PC-9 (cell line): ENCODE data around the gene PPP2R3B. TPM values are rescaled to one million over a fixed set of nuclear protein-coding genes. Genes with fewer than 3 reads are reported as not detected.

ENCODE experiments used
- BruUV-seq: library from RNA; stranded (reverse); fragments of 400-500 nt; replicated peaks from 2 replicates; lab custom pipeline; 2021; lab: Mats Ljungman, UMichigan
- CTCF ChIA-PET: fragments of 300-600 bp; sonication (Branson Sonifier 250); formaldehyde crosslinking; loops from one replicate; lab custom pipeline; 2022; ENCODE audit warnings: antibody characterized with exemption; lab: Charles Lee
- POLR2A ChIA-PET: fragments of 300-600 bp; sonication (Branson Sonifier 250); formaldehyde crosslinking; loops from one replicate; lab custom pipeline; 2022; ENCODE audit warnings: antibody characterized with exemption; ENCODE audit not compliant: unreplicated experiment; lab: Charles Lee
- DNase-seq, 2 experiments: peaks; one replicate each; pipeline versions ENCODE4 v3.0.0 to v3.0.0-alpha.2; 2015 to 2022; ENCODE audit warnings: mixed read lengths in 1 of 2
- H2AFZ ChIP-seq: fragments of 200-600 bp; sonication (generic); 2 replicates; pipeline ENCODE4 v1.8.1; 2017; ENCODE audit warnings: antibody characterized with exemption
- H3F3A ChIP-seq: fragments of 200-600 bp; sonication (generic); 2 replicates; pipeline ENCODE4 v1.8.1; 2017; ENCODE audit warnings: antibody characterized with exemption, mild to moderate bottlenecking, low read depth; ENCODE audit not compliant: insufficient read depth
- H3K27ac ChIP-seq: fragments of 200-600 bp; sonication (generic); 2 replicates; pipeline ENCODE4 v1.6.1; 2016; ENCODE audit warnings: mixed run types
- H3K27me3 ChIP-seq: fragments of 200-600 bp; sonication (generic); 2 replicates; pipeline ENCODE4 v1.6.1; 2016; ENCODE audit warnings: low read depth, mixed run types; ENCODE audit not compliant: insufficient read depth
- H3K36me3 ChIP-seq: fragments of 200-600 bp; sonication (generic); 2 replicates; pipeline ENCODE4 v1.6.1; 2016; ENCODE audit warnings: low read depth, mixed run types
- H3K4me1 ChIP-seq: fragments of 200-600 bp; sonication (generic); replicated peaks from 2 replicates; pipeline ENCODE4 v1.6.1; 2016; ENCODE audit warnings: mixed run types; ENCODE audit not compliant: insufficient read depth
- H3K4me2 ChIP-seq: fragments of 200-600 bp; sonication (generic); 2 replicates; pipeline ENCODE4 v1.6.1; 2017; ENCODE audit warnings: mixed run types
- H3K4me3 ChIP-seq: fragments of 200-600 bp; sonication (generic); 2 replicates; pipeline ENCODE4 v1.6.1; 2016; ENCODE audit warnings: mixed run types
- H3K79me2 ChIP-seq: fragments of 200-600 bp; sonication (generic); 2 replicates; pipeline ENCODE4 v1.6.1; 2017; ENCODE audit warnings: low read depth, mixed run types
- H3K9me2 ChIP-seq: fragments of 200-600 bp; sonication (generic); 2 replicates; pipeline ENCODE4 v1.8.1; 2017; ENCODE audit warnings: mild to moderate bottlenecking; ENCODE audit not compliant: insufficient read depth
- H3K9me3 ChIP-seq: fragments of 200-600 bp; sonication (generic); 2 replicates; pipeline ENCODE4 v1.8.1; 2016; ENCODE audit warnings: low read depth; ENCODE audit not compliant: insufficient read depth
- H4K20me1 ChIP-seq: fragments of 200-600 bp; sonication (generic); 2 replicates; pipeline ENCODE4 v1.8.1; 2017; ENCODE audit not compliant: insufficient read depth
- EZH2 ChIP-seq: fragments of 200-600 bp; sonication (generic); IDR thresholded peaks from 2 replicates; pipeline ENCODE4 v1.8.0; 2017; ENCODE audit warnings: antibody characterized with exemption, low read depth
- intact Hi-C: fragments of 100-400 bp; cut with micrococcal nuclease; formaldehyde crosslinking; loops from one replicate; pipeline ENCODE4 v1.10.0; 2022; ENCODE audit not compliant: unreplicated experiment
- total RNA-seq: library from RNA; stranded (reverse); gene quantifications from 2 replicates; pipeline ENCODE4 v1.2.3, GENCODE V29; 2021
- TF ChIP-seq, protein P1 (sequence below): fragments of 200-600 bp; sonication (generic); conservative IDR thresholded peaks from 2 replicates; pipeline ENCODE4 v1.6.1; 2017; ENCODE audit warnings: mixed run types, antibody characterized with exemption, mild to moderate bottlenecking, moderate library complexity

The PPP2R3B gene
- total RNA-seq, 1 experiment from 2014 or later = 32.5 TPM

DNA sequence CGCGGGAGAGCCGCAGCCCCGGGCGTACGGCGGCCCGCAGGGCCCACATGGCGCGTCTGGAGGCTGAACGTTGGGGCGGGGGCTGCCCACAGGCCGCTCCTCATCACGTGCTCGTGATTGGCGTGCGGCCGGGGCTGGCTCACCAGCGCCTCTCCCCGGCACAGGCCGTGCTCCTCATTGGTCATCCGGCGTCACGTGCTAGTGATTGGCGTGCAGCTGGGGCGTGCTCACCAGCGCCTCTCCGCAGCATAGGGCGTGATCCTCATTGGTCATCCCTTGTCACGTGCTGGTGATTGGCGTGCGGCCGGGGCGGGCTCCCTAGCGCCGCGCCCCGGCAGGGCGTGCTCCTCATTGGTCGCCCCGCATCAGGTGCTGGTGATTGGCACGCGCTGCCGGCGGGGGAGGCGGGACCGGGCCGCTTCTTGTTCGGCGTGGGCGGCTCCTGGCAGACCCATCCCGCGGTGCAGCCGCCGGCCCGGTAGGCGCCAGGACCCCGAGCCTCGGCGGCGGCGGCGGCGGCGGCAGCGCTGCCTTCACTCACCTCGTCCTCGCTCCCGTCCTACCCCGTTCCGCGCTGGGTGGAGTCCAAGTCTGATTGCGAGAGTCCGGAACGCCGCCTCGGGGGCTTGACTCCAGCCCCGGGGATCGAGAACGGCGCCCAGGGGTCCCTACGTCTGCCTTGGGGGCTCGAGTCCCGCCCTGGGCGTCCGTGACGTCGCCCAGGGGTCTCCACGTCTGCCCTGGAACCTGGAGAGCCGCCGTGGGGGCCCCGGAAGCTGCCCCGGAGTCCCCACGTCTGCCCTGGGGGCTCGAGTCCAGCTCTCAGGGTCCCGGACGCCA, 67.7 kb downstream of the PPP2R3B start, which contains the start of gene GTPBP6:
TSS of gene GTPBP6 (minus strand) at position 58 of the 840 bp plus-strand sequence. CDS start at position 49, 9 bp downstream.
- peak within 1 kb of the TSS; percentile 84 for H3K4me2 ChIP-seq
- H3K27me3 ChIP-seq = no peaks in the 10 kb centered on the region
- H3F3A ChIP-seq = peaks cover 6% of the 10 kb centered on the region; the same call in 1 of the 2 replicates
- no peaks in the 10 kb centered on the region for H3K9me2 ChIP-seq
- BruUV-seq = TSS peak; percentile 71
- H3K36me3 ChIP-seq = no peaks in the 10 kb centered on the region
- no peak for TF ChIP-seq EZH2
- TF ChIP-seq, protein P1, sequence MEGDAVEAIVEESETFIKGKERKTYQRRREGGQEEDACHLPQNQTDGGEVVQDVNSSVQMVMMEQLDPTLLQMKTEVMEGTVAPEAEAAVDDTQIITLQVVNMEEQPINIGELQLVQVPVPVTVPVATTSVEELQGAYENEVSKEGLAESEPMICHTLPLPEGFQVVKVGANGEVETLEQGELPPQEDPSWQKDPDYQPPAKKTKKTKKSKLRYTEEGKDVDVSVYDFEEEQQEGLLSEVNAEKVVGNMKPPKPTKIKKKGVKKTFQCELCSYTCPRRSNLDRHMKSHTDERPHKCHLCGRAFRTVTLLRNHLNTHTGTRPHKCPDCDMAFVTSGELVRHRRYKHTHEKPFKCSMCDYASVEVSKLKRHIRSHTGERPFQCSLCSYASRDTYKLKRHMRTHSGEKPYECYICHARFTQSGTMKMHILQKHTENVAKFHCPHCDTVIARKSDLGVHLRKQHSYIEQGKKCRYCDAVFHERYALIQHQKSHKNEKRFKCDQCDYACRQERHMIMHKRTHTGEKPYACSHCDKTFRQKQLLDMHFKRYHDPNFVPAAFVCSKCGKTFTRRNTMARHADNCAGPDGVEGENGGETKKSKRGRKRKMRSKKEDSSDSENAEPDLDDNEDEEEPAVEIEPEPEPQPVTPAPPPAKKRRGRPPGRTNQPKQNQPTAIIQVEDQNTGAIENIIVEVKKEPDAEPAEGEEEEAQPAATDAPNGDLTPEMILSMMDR = no peak
- no peaks in the 10 kb centered on the region for H3K9me3 ChIP-seq
- H4K20me1 ChIP-seq = no peaks in the 10 kb centered on the region
- peaks cover 13% of the 10 kb centered on the region; the same call in 1 of the 2 replicates for H3K79me2 ChIP-seq
- H3K4me1 ChIP-seq = no peaks in the 10 kb centered on the region
- peak within 1 kb of the TSS; percentile 78 for H3K27ac ChIP-seq
- ChIA-PET CTCF (no interaction called here), POLR2A (no interaction called here)
- peak within 1 kb of the TSS; percentile 69 for H3K4me3 ChIP-seq
- H2AFZ ChIP-seq = peak within 1 kb of the TSS; percentile 80
- intact Hi-C loops = loop anchor here (2.0 kb wide), 1 partner anchor 36 kb away; no protein-coding TSS in a partner anchor
- DNase-seq = peak; percentile 92 to 97

DNA sequence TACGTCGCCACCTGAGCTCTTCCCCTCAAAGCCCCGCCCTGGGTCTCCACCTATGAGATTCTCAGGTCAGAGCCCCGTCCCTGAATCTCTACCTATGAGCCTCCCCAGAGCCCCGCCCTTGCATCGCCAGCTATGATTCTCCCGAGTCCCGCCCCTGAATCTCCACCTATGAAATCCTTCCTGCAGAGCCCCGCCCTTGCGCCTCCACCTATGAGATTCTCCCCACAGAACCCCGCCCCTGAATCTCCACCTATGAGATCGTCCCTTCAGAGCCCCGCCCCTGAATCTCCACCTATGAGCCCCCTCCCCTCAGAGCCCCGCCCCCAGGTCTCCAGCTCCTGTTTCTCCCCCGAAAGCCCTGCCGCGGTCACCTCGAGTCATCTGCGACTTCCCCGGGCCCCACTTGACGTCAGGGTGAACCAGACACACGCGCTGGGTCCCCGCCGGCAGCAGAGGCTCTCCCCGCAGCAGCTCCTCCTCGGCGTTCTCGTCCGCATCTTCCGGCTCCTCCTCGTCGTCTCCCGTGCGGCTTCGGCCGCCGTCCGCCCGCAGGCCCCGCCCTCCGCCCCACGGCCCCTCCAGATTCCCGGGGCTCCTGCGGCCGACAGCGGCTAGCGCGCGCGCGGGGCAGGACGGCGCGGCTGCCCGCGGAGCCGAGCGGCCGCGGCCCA, 68.5 kb downstream of the PPP2R3B start:
- intact Hi-C loops = loop anchor here (2.0 kb wide), 1 partner anchor 35 kb away; no protein-coding TSS in a partner anchor
- Histone ChIP-seq H3K9me3 (no peaks in the 10 kb centered on the region), H4K20me1 (no peaks in the 10 kb centered on the region), H3K4me2 (peak overlapping the region; percentile 53; the same call in 1 of the 2 replicates), H3K36me3 (no peaks in the 10 kb centered on the region), H3K4me3 (peak overlapping the region; percentile 59; the same call in 1 of the 2 replicates), H3K79me2 (peaks cover 13% of the 10 kb centered on the region; the same call in 1 of the 2 replicates), H3K4me1 (no peaks in the 10 kb centered on the region), H3F3A (peaks cover 6% of the 10 kb centered on the region; the same call in 1 of the 2 replicates), H2AFZ (no peak overlapping the region), H3K9me2 (no peaks in the 10 kb centered on the region), H3K27me3 (no peaks in the 10 kb centered on the region), H3K27ac (peak overlapping the region; percentile 78)
- CTCF ChIA-PET = no interaction called here
- POLR2A ChIA-PET = no interaction called here
- no TSS peak for BruUV-seq
- TF ChIP-seq, protein P1 = no peak
- no peak for TF ChIP-seq EZH2
- DNase-seq = peak; percentile 95 to 97

DNA sequence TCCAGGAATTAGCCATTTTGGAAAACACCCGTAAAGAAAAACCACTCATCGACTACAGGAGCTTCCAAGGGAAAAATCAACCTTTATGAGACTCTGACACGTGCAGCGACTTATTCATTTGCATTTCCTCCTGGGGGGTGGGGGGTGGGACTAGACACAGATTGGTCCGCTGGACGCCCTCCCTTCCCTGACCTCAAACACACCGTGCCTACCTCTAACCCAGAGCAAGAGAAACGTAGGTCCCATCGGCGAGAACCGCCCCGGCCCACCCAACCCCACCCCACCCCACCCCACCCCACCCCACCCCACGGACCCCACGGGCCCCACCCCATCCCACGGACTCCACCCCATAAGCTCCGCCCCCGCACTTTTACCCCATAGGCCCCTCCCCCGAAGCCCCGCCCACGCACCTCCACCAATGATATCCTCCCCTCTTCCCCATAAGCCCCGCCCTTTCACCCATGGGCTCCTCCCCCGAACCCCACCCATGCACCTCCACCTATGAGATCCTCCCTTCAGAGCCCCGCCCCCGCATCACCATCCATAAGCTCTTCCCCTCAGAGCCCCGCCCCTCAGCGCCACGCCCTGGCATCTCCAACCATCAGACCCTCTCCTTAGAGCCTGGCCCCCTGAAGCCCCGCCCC, 69.2 kb downstream of the PPP2R3B start:
- Histone ChIP-seq H2AFZ (no peak overlapping the region), H4K20me1 (no peaks in the 10 kb centered on the region), H3K27me3 (no peaks in the 10 kb centered on the region), H3K9me3 (no peaks in the 10 kb centered on the region), H3K4me3 (no peak overlapping the region), H3K27ac (no peak overlapping the region), H3K4me1 (no peaks in the 10 kb centered on the region), H3K79me2 (peaks cover 13% of the 10 kb centered on the region; the same call in 1 of the 2 replicates), H3F3A (peaks cover under 1% of the 10 kb centered on the region; the same call in 1 of the 2 replicates), H3K9me2 (no peaks in the 10 kb centered on the region), H3K4me2 (no peak overlapping the region), H3K36me3 (no peaks in the 10 kb centered on the region)
- ChIA-PET POLR2A (no interaction called here), CTCF (no interaction called here)
- BruUV-seq = no TSS peak
- no peak for DNase-seq
- no peak for TF ChIP-seq EZH2
- TF ChIP-seq, protein P1 = no peak
- intact Hi-C loops = loop anchor here (2.0 kb wide), 1 partner anchor 35 kb away; no protein-coding TSS in a partner anchor
